Keratinocyte (primary cell): ENCODE results near the gene SLC6A1. TPM values are rescaled to one million over a fixed set of nuclear protein-coding genes. Genes with fewer than 3 reads are reported as not detected.

Experiments
- DNase-seq: peaks from one replicate; pipeline ENCODE4 v3.0.0-alpha.2; 2011; ENCODE audit warnings: low read depth, missing footprints, low spot score
- FAIRE-seq: peaks from 2 replicates; lab custom pipeline; 2011; peaks lifted over from hg19 to GRCh38; lab: Jason Lieb, UNC
- H2AFZ ChIP-seq: 2 replicates; pipeline ENCODE4 v1.6.0; 2012; ENCODE audit warnings: low read length, control low read depth, inconsistent platforms; ENCODE audit not compliant: control insufficient read depth
- H3K27ac ChIP-seq: 2 replicates; pipeline ENCODE4 v1.5.1; 2011; ENCODE audit warnings: low read length; ENCODE audit not compliant: control insufficient read depth, insufficient read depth
- H3K27me3 ChIP-seq: 3 replicates; pipeline ENCODE4 v1.6.0; 2011; ENCODE audit warnings: low read length; ENCODE audit not compliant: control insufficient read depth, insufficient read depth; ENCODE audit errors: extremely low read depth
- H3K36me3 ChIP-seq, 2 experiments: 2 replicates in 1 of 2; 3 replicates in 1 of 2; pipeline ENCODE4 v1.5.1; 2011; ENCODE audit warnings: low read length in 2 of 2, mild to moderate bottlenecking in 1 of 2; ENCODE audit not compliant: control insufficient read depth in 2 of 2, insufficient read depth in 2 of 2; ENCODE audit errors: extremely low read depth in 1 of 2
- H3K4me1 ChIP-seq: 3 replicates; pipeline ENCODE4 v1.5.1; 2011; ENCODE audit warnings: low read length; ENCODE audit not compliant: control insufficient read depth, insufficient read depth; ENCODE audit errors: extremely low read depth
- H3K4me2 ChIP-seq: 3 replicates; pipeline ENCODE4 v1.6.0; 2011; ENCODE audit warnings: low read depth, low read length; ENCODE audit not compliant: control insufficient read depth, insufficient read depth; ENCODE audit errors: extremely low read depth
- H3K4me3 ChIP-seq, 3 experiments: fragments of 200-600 bp in 1 of 3; sonication (generic) in 1 of 3; 2 replicates in 2 of 3; 3 replicates in 1 of 3; pipeline ENCODE4 v1.5.1; 2011 to 2016; ENCODE audit warnings: low read length in 3 of 3, mild to moderate bottlenecking in 3 of 3, control low read depth in 2 of 3, inconsistent platforms in 1 of 3, low read depth in 1 of 3, mixed read lengths in 1 of 3, mixed run types in 1 of 3, moderate library complexity in 1 of 3; ENCODE audit not compliant: control insufficient read depth in 2 of 3, insufficient read depth in 2 of 3; ENCODE audit errors: extremely low read depth in 1 of 3
- H3K79me2 ChIP-seq: 2 replicates; pipeline ENCODE4 v1.6.0; 2012; ENCODE audit warnings: low read length; ENCODE audit not compliant: control insufficient read depth, insufficient read depth
- H3K9ac ChIP-seq: 3 replicates; pipeline ENCODE4 v1.6.0; 2011; ENCODE audit warnings: low read length; ENCODE audit not compliant: control insufficient read depth, insufficient read depth; ENCODE audit errors: extremely low read depth
- H3K9me1 ChIP-seq: 3 replicates; pipeline ENCODE4 v1.6.0; 2011; ENCODE audit warnings: low read length; ENCODE audit not compliant: control insufficient read depth, insufficient read depth; ENCODE audit errors: extremely low read depth
- H3K9me3 ChIP-seq: 2 replicates; pipeline ENCODE4 v1.5.1; 2012; ENCODE audit warnings: low read depth, low read length; ENCODE audit not compliant: control insufficient read depth
- H4K20me1 ChIP-seq: 3 replicates; pipeline ENCODE4 v1.6.0; 2011; ENCODE audit warnings: low read length; ENCODE audit not compliant: control insufficient read depth, insufficient read depth; ENCODE audit errors: extremely low read depth
- EZH2 ChIP-seq: IDR thresholded peaks from one replicate; pipeline ENCODE4 v1.6.1; 2012; ENCODE audit warnings: inconsistent platforms, mild to moderate bottlenecking, low read length, moderate library complexity
- dilution Hi-C: fragments of 300-500 bp; cut with MboI; formaldehyde crosslinking; loops from one replicate; pipeline ENCODE4 v1.7.0; 2020; ENCODE audit warnings: low sequenced_read_pairs; ENCODE audit not compliant: extremely low pct_ligation_motif_present
- polyA plus RNA-seq, 5 experiments: library from polyadenylated mRNA; depleted of rRNA in 3 of 5; stranded (reverse) in 3 of 5; stranded (forward) in 1 of 5; unstranded in 1 of 5; fragments of >200 nt; gene quantifications; 1 replicate in 1 of 5; 2 replicates in 3 of 5; 3 replicates in 1 of 5; pipeline versions ENCODE4 v1.2.1 to v1.2.3, GENCODE V29; 2011 to 2012; ENCODE audit warnings: missing spikeins in 2 of 5, low read depth in 1 of 5, low replicate concordance in 1 of 5
- TF ChIP-seq, protein P1 (sequence below), 3 experiments: IDR thresholded peaks in 1 of 3; conservative IDR thresholded peaks in 1 of 3; optimal IDR thresholded peaks in 1 of 3; 2 replicates in 2 of 3; 3 replicates in 1 of 3; pipeline versions ENCODE3 to v1.5.1; 2011; ENCODE audit warnings: low read length in 3 of 3, mild to moderate bottlenecking in 3 of 3, moderate library complexity in 2 of 3, control low read depth in 1 of 3, inconsistent platforms in 1 of 3; ENCODE audit not compliant: insufficient read depth in 2 of 3; ENCODE audit errors: extremely low read depth in 1 of 3

The SLC6A1 gene
- polyA plus RNA-seq, 1 donor (not counting 4 experiments of a cell fraction or from before 2014, with no cell fraction given), result not detected

- no peak overlapping the region for H2AFZ ChIP-seq
- DNase-seq (no peak), FAIRE-seq (no peak)
- no peaks in the 10 kb centered on the region for H3K9me3 ChIP-seq
- no peak for TF ChIP-seq EZH2
- TF ChIP-seq, protein P1, sequence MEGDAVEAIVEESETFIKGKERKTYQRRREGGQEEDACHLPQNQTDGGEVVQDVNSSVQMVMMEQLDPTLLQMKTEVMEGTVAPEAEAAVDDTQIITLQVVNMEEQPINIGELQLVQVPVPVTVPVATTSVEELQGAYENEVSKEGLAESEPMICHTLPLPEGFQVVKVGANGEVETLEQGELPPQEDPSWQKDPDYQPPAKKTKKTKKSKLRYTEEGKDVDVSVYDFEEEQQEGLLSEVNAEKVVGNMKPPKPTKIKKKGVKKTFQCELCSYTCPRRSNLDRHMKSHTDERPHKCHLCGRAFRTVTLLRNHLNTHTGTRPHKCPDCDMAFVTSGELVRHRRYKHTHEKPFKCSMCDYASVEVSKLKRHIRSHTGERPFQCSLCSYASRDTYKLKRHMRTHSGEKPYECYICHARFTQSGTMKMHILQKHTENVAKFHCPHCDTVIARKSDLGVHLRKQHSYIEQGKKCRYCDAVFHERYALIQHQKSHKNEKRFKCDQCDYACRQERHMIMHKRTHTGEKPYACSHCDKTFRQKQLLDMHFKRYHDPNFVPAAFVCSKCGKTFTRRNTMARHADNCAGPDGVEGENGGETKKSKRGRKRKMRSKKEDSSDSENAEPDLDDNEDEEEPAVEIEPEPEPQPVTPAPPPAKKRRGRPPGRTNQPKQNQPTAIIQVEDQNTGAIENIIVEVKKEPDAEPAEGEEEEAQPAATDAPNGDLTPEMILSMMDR (optimal IDR thresholded peaks at IDR 0.05 in 1 of 3, IDR thresholded peaks at IDR 0.05 in 1 of 3, conservative IDR thresholded peaks at IDR 0.05 in 1 of 3; ENCODE audit: extremely low read depth in 1 of 3, insufficient read depth in 2 of 3, low read length in 3 of 3), result no peak
- dilution Hi-C loops, result no loop called here
- no peak overlapping the region for H3K4me2 ChIP-seq
- H3K4me3 ChIP-seq, result no peak overlapping the region
- H3K27ac ChIP-seq, result no peak overlapping the region
- peaks cover 16% of the 10 kb centered on the region for H3K4me1 ChIP-seq
- H3K9me1 ChIP-seq, result no peaks in the 10 kb centered on the region
- peaks cover 6% of the 10 kb centered on the region for H3K27me3 ChIP-seq
- H3K79me2 ChIP-seq, result no peaks in the 10 kb centered on the region
- H4K20me1 ChIP-seq, result no peaks in the 10 kb centered on the region
- no peaks in the 10 kb centered on the region for H3K36me3 ChIP-seq
- no peak overlapping the region for H3K9ac ChIP-seq
Observed at GRCh38 chr3:10948326-10948725, 44.2 kb upstream of the SLC6A1 start.

- no peak for DNase-seq
- peaks cover 11% of the 10 kb centered on the region for H3K27me3 ChIP-seq
- TF ChIP-seq EZH2, result no peak
- TF ChIP-seq, protein P1 (optimal IDR thresholded peaks at IDR 0.05 in 1 of 3, IDR thresholded peaks at IDR 0.05 in 1 of 3, conservative IDR thresholded peaks at IDR 0.05 in 1 of 3; ENCODE audit: extremely low read depth in 1 of 3, insufficient read depth in 2 of 3, low read length in 3 of 3), result no peak
Observed at GRCh38 chr3:10949197-10949596, 43.4 kb upstream of the SLC6A1 start.

More at GRCh38 chr3:10949197-10949596, 43.4 kb upstream of the SLC6A1 start:
- no peak overlapping the region for H3K9ac ChIP-seq
- peaks cover 16% of the 10 kb centered on the region for H3K4me1 ChIP-seq
- no peaks in the 10 kb centered on the region for H3K9me3 ChIP-seq
- H3K4me3 ChIP-seq, result no peak overlapping the region
- H3K4me2 ChIP-seq, result no peak overlapping the region
- H4K20me1 ChIP-seq, result no peaks in the 10 kb centered on the region
- no peaks in the 10 kb centered on the region for H3K9me1 ChIP-seq
- no peak overlapping the region for H2AFZ ChIP-seq
- dilution Hi-C loops, result no loop called here
- no peaks in the 10 kb centered on the region for H3K36me3 ChIP-seq
- H3K79me2 ChIP-seq, result no peaks in the 10 kb centered on the region
- no peak for FAIRE-seq
- no peak overlapping the region for H3K27ac ChIP-seq
